Measurements from ENCODE around the gene PPIP5K1.
"Not testable (repeated sequence)": the region's sequence is repeated elsewhere in the genome, so short reads cannot be mapped to it uniquely, and the experiment has no call there.

Gene PPIP5K1

GRCh38 chr15:43589778-43590466 lies at the start of gene PPIP5K1:
Gene PPIP5K1 (minus strand): TSS chr15:43590208. CDS start chr15:43584504, 5,704 bp downstream.
- not testable (repeated sequence) for DNase-seq

- not testable (repeated sequence) for DNase-seq
Measured at GRCh38 chr15:43638464-43639204, 48.6 kb upstream of the PPIP5K1 start.

DNA sequence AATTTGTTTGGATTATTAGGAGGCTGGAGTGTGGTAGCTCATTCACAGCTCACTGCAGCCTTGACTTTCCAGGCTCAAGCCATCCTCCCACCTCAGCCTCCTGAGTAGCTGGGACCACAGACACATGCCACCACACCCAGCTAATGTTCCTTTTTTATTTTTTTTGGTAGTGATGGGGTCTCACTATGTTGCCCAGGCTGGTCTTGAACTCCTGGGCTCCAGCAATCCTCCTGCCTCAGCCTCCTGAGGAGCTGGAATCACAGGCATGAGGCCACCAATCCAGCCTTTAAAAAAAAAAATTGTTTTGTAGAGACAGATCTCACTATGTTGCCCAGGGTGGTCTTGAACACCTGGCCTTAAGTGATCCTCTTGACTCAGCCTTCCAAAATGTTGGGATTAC lies 36.9 kb upstream of the PPIP5K1 start:
- not testable (repeated sequence) for DNase-seq

- no peak for DNase-seq
Measured at GRCh38 chr15:43625106-43625505, 35.1 kb upstream of the PPIP5K1 start.

DNA sequence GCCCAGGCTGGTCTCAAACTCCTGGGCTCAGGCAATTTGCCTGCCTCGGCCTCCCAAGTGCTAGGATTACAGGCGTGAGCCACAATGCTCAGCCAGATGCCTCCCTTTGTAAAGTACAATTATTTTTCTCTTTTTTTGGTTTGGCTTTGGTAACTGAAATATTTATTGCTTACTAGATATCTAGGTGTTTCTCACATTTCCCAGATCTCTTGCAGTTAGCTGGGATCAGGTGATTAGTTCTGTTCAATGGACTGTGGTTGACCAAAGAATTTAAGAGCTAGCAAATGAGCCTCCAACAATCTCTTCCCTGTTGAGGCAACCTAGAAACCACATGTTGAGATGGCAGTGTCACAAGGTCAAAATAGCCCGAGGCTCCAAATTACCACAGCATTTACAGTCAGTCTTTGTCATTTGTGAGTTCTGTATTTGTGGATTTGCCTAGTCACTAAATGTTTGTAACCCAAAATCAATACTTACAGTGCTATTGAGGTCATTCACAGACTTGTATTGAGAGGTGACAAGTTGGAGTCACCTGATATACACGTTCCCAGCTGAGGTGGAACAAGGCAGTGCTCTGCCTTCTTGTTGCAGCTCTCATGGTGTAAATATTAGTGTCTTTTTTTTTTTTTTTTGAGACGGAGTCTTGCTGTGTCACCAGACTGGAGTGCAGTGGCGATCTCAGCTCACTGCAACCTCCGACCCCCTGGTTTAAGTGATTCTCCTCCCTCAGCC lies 32.2 kb upstream of the PPIP5K1 start:
- DNase-seq: peak; percentile 1 to 10

DNA sequence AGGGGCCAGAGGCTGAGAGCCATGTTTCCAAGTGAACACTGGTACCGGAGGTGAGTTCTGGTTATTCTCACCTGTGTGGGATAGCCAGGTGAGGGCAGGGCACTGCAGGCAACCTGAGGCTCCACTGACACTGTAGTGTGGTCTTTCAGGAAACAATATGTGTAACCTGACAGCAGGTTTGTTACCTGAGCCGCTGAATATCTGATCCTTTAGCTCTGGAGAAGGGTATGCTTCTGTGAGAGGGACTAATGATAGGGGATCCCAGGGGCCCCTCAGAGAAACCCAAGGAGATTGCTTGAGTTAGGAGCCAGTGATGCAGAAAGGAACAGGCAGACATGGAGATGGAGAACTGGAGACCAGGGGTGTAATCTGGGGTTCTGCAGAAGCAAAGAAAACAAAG lies 28.7 kb upstream of the PPIP5K1 start, which contains the start of gene STRC:
Gene STRC (minus strand): TSS at position 101 of the 400 bp plus-strand sequence. CDS start 78 bp downstream, at position 23.
- DNase-seq: not testable (repeated sequence)

- not testable (repeated sequence) for DNase-seq
Measured at GRCh38 chr15:43617750-43618149, 27.7 kb upstream of the PPIP5K1 start.

GRCh38 chr15:43602233-43602632 lies 12.2 kb upstream of the PPIP5K1 start:
- DNase-seq: not testable (repeated sequence)

- not testable (repeated sequence) for DNase-seq
Measured at GRCh38 chr15:43600200-43600599, 10.2 kb upstream of the PPIP5K1 start.

- not testable (repeated sequence) for DNase-seq
Measured at GRCh38 chr15:43599131-43599530, 9.1 kb upstream of the PPIP5K1 start.

GRCh38 chr15:43593328-43594190 lies 3.6 kb upstream of the PPIP5K1 start, which contains the start of gene CKMT1B:
Gene CKMT1B (plus strand): TSS chr15:43594027. CDS start chr15:43594219, 192 bp downstream.
- not testable (repeated sequence) for DNase-seq

GRCh38 chr15:43592841-43593240 lies 2.8 kb upstream of the PPIP5K1 start:
- not testable (repeated sequence) for DNase-seq

- not testable (repeated sequence) for DNase-seq
Measured at GRCh38 chr15:43574607-43575006, 15.4 kb downstream of the PPIP5K1 start.

DNA sequence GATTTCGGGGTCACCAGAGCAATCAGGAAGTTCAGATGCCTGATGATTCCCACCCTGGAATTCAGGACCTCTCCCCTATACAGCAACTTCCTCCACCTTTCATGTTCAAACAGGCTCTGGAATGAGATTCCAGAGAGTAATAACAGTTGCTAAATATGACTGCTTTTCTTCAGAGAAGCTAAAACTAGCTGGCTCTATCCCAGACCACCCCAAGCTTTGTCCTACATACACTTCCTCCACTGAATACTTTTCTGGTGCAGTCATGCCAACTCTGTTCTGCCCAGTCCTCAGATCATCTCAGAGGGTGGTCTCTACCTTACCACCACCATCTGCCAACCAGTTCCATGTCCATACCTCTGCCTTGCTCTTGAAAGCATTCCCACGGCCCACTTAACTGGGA lies 23.4 kb downstream of the PPIP5K1 start:
- DNase-seq: not testable (repeated sequence)

GRCh38 chr15:43563793-43564192 lies 26.2 kb downstream of the PPIP5K1 start:
- not testable (repeated sequence) for DNase-seq

DNA sequence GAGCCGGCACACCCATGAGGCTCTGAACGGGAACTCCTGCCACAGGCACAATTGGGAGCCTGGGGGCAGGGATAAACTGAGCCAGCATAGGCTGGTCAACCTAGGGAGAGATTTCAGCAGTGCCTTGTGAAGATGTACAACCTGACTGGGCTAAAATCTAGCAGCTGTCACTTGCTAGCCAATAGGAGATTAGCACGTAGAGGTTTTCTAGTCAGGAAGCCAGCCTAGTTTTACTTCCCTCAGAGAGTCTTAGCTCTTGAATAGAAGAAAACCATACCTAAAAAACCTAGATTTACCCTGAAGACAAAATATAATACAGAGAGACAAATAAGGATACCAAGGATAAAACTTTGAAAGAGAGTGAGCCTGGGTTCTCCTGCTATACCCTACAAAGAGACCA lies 27.3 kb downstream of the PPIP5K1 start:
- not testable (repeated sequence) for DNase-seq

GRCh38 chr15:43552986-43553385 lies 37.0 kb downstream of the PPIP5K1 start:
- DNase-seq: no peak

- DNase-seq: no peak
Measured at GRCh38 chr15:43552256-43552655, 37.8 kb downstream of the PPIP5K1 start.

GRCh38 chr15:43550527-43551363 lies 39.3 kb downstream of the PPIP5K1 start:
- DNase-seq: no peak

GRCh38 chr15:43547539-43547938 lies 42.5 kb downstream of the PPIP5K1 start:
- DNase-seq: no peak

DNA sequence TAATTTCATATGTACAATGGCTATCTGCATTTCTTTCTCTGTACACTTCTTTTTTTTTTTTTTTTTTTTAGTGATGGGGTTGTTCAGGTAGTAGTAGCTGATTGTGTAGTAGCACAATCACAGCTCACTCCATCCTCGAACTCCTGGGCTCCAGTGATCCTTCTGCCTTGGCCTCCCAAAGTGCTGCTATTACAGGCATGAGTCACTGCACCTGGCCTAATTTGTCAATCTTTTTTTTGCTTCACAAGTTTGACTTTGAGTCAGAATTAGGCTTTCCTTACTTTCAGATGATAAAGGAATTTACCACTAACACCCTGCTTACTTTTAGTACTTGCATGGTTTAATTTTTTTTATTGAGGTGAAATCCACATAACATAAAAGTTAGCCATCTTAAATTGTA lies 44.6 kb downstream of the PPIP5K1 start:
- DNase-seq: no peak
